ENCODE results near the gene NFIB. TPM values are rescaled to one million over a fixed set of nuclear protein-coding genes. Genes with fewer than 3 reads are reported as not detected.
A peak's percentile ranks its signal among the peaks of the same experiment; 100 is the strongest.

Gene NFIB
- total and polyA plus RNA-seq, 2 donors (not counting 1 experiment from before 2014, with no cell fraction given): 29.3 to 36.3 TPM

- Histone ChIP-seq H3K4me1 (ENCODE audit: control insufficient read depth, extremely low read depth, insufficient read depth, low read length) (peaks cover 18% of the 10 kb centered on the region), H3K27ac (ENCODE audit: insufficient read depth, low read length) (no peak overlapping the region), H3K79me2 (ENCODE audit: control insufficient read depth, insufficient read depth, low read length) (no peaks in the 10 kb centered on the region), H4K20me1 (ENCODE audit: control insufficient read depth, extremely low read depth, insufficient read depth, low read length) (no peaks in the 10 kb centered on the region), H3K9ac (ENCODE audit: insufficient read depth, low read length) (no peak overlapping the region), H3K9me3 (ENCODE audit: control insufficient read depth, insufficient read depth, low read depth, low read length) (no peaks in the 10 kb centered on the region), H3K36me3 (ENCODE audit: control insufficient read depth, insufficient read depth, low read length) (no peaks in the 10 kb centered on the region), H3K4me2 (ENCODE audit: extremely low read depth, insufficient read depth, low read length) (peak overlapping the region; percentile 76), H3K4me3 (replicated peaks in 1 of 4; ENCODE audit: control extremely low read depth in 1 of 4, insufficient read depth in 1 of 4, low read depth in 3 of 4, low read length in 4 of 4) (peak overlapping the region in 3 of 4 experiments; percentile 2 to 25 (median 17)), H2AFZ (ENCODE audit: low read length) (no peak overlapping the region), H3K27me3 (ENCODE audit: control insufficient read depth, insufficient read depth, low read length) (no peaks in the 10 kb centered on the region)
- TF ChIP-seq CTCF (conservative IDR thresholded peaks at IDR 0.05 in 1 of 2, IDR thresholded peaks at IDR 0.05 in 1 of 2; ENCODE audit: low read depth in 1 of 2, low read length in 2 of 2) (no peak), EZH2 (IDR thresholded peaks at IDR 0.05; ENCODE audit: low read length, missing control alignments) (no peak)
- peak; percentile 62 to 93 for DNase-seq (ENCODE audit: low read depth in 2 of 2)
Observed at GRCh38 chr9:14097666-14098415, 216.1 kb downstream of the NFIB start.

GRCh38 chr9:14097215-14097614 is 216.7 kb downstream of the NFIB start:
- H2AFZ ChIP-seq (ENCODE audit: low read length): no peak overlapping the region
- no peaks in the 10 kb centered on the region for H3K79me2 ChIP-seq (ENCODE audit: control insufficient read depth, insufficient read depth, low read length)
- H3K36me3 ChIP-seq (ENCODE audit: control insufficient read depth, insufficient read depth, low read length): no peaks in the 10 kb centered on the region
- H3K4me1 ChIP-seq (ENCODE audit: control insufficient read depth, extremely low read depth, insufficient read depth, low read length): peaks cover 16% of the 10 kb centered on the region
- peak overlapping the region; percentile 44 for H3K4me2 ChIP-seq (ENCODE audit: extremely low read depth, insufficient read depth, low read length)
- no peaks in the 10 kb centered on the region for H3K9me3 ChIP-seq (ENCODE audit: control insufficient read depth, insufficient read depth, low read depth, low read length)
- DNase-seq (ENCODE audit: low read depth in 2 of 2): peak; percentile 68 to 83
- H3K9ac ChIP-seq (ENCODE audit: insufficient read depth, low read length): no peak overlapping the region
- no peaks in the 10 kb centered on the region for H4K20me1 ChIP-seq (ENCODE audit: control insufficient read depth, extremely low read depth, insufficient read depth, low read length)
- no peak for TF ChIP-seq EZH2 (IDR thresholded peaks at IDR 0.05; ENCODE audit: low read length, missing control alignments)
- TF ChIP-seq CTCF (conservative IDR thresholded peaks at IDR 0.05 in 1 of 2, IDR thresholded peaks at IDR 0.05 in 1 of 2; ENCODE audit: low read depth in 1 of 2, low read length in 2 of 2): no peak
- no peaks in the 10 kb centered on the region for H3K27me3 ChIP-seq (ENCODE audit: control insufficient read depth, insufficient read depth, low read length)
- H3K27ac ChIP-seq (ENCODE audit: insufficient read depth, low read length): no peak overlapping the region
- peak overlapping the region in 1 of 4 experiments; percentile 6 for H3K4me3 ChIP-seq (replicated peaks in 1 of 4; ENCODE audit: control extremely low read depth in 1 of 4, insufficient read depth in 1 of 4, low read depth in 3 of 4, low read length in 4 of 4)

GRCh38 chr9:14096258-14096922 is 217.6 kb downstream of the NFIB start:
- Histone ChIP-seq H4K20me1 (ENCODE audit: control insufficient read depth, extremely low read depth, insufficient read depth, low read length) (no peaks in the 10 kb centered on the region), H3K27me3 (ENCODE audit: control insufficient read depth, insufficient read depth, low read length) (no peaks in the 10 kb centered on the region), H3K27ac (ENCODE audit: insufficient read depth, low read length) (peak overlapping the region; percentile 13), H3K9me3 (ENCODE audit: control insufficient read depth, insufficient read depth, low read depth, low read length) (no peaks in the 10 kb centered on the region), H3K79me2 (ENCODE audit: control insufficient read depth, insufficient read depth, low read length) (no peaks in the 10 kb centered on the region), H3K9ac (ENCODE audit: insufficient read depth, low read length) (no peak overlapping the region), H3K36me3 (ENCODE audit: control insufficient read depth, insufficient read depth, low read length) (no peaks in the 10 kb centered on the region), H3K4me2 (ENCODE audit: extremely low read depth, insufficient read depth, low read length) (peak overlapping the region; percentile 67), H2AFZ (ENCODE audit: low read length) (no peak overlapping the region), H3K4me1 (ENCODE audit: control insufficient read depth, extremely low read depth, insufficient read depth, low read length) (peaks cover 16% of the 10 kb centered on the region), H3K4me3 (replicated peaks in 1 of 4; ENCODE audit: control extremely low read depth in 1 of 4, insufficient read depth in 1 of 4, low read depth in 3 of 4, low read length in 4 of 4) (peak overlapping the region in 3 of 4 experiments; percentile 5 to 34 (median 8))
- DNase-seq (ENCODE audit: low read depth in 2 of 2): peak; percentile 68 to 97
- TF ChIP-seq EZH2 (IDR thresholded peaks at IDR 0.05; ENCODE audit: low read length, missing control alignments) (no peak), CTCF (conservative IDR thresholded peaks at IDR 0.05 in 1 of 2, IDR thresholded peaks at IDR 0.05 in 1 of 2; ENCODE audit: low read depth in 1 of 2, low read length in 2 of 2) (no peak)
